NCI-H460 (cell line): Measurements from ENCODE around the gene LACRT. TPM values are rescaled to one million over a fixed set of nuclear protein-coding genes. Genes with fewer than 3 reads are reported as not detected.

Source experiments
- total RNA-seq: library from RNA; depleted of rRNA; stranded (reverse); fragments of >200 nt; shearing (Covaris generic); gene quantifications from 2 replicates; pipeline ENCODE4 v1.2.3, GENCODE V29; 2014; rRNA removed

The LACRT gene
- total RNA-seq, 1 experiment from 2014 or later = not detected

Other genes starting within 250 kb of the LACRT start
- gene ITGA5, start 215.6 kb downstream of the LACRT start, total RNA-seq = 31.2 and 36.1 TPM in 2 replicates
- gene GTSF1, start 161.3 kb downstream of the LACRT start, total RNA-seq = not detected in 2 replicates
- not detected in 2 replicates for gene NCKAP1L, start 137.1 kb downstream of the LACRT start, total RNA-seq
- gene PDE1B, start 85.3 kb downstream of the LACRT start, total RNA-seq = not detected in 2 replicates
- gene PPP1R1A, start 46.2 kb downstream of the LACRT start, total RNA-seq = not detected in 2 replicates
- not detected in 2 replicates for gene DCD, start 13.5 kb upstream of the LACRT start, total RNA-seq
- not detected in 2 replicates for gene MUCL1, start 219.6 kb upstream of the LACRT start, total RNA-seq